IMR-90 (cell line): ENCODE measurements around the gene NKTR. TPM values are rescaled to one million over a fixed set of nuclear protein-coding genes. Genes with fewer than 3 reads are reported as not detected.
A peak's percentile ranks its signal among the peaks of the same experiment; 100 is the strongest.

ENCODE experiments used
- ATAC-seq: fragments of 200-7000 bp; cut with Tn5 transposase; 2 replicates; pipeline ENCODE4 v1.9.1; 2020; ENCODE audit warnings: low read depth, mild to moderate bottlenecking, moderate library complexity
- BruUV-seq: library from RNA; stranded (reverse); fragments of 400-500 nt; replicated peaks from 2 replicates; lab custom pipeline; 2021; lab: Mats Ljungman, UMichigan
- CTCF ChIA-PET: fragments of 300-600 bp; formaldehyde crosslinking; extraction: SDS; loops from one replicate; lab custom pipeline; 2021; ENCODE audit warnings: antibody characterized with exemption; lab: Yijun Ruan, JAX
- POLR2A ChIA-PET: fragments of 300-600 bp; sonication (Branson Sonifier 250); formaldehyde crosslinking; loops from one replicate; lab custom pipeline; 2022; ENCODE audit warnings: antibody characterized with exemption; ENCODE audit not compliant: unreplicated experiment; lab: Charles Lee
- DNase-seq: peaks from one replicate; pipeline ENCODE4 v3.0.0; 2013
- H2AFZ ChIP-seq: replicated peaks from 2 replicates; pipeline ENCODE3; 2013; ENCODE audit warnings: low read length, mild to moderate bottlenecking; ENCODE audit not compliant: poor library complexity
- H2AK5ac ChIP-seq: 2 replicates; pipeline ENCODE4 v1.6.1; 2013; ENCODE audit warnings: low read depth, low read length, inconsistent platforms
- H2AK9ac ChIP-seq: replicated peaks from 2 replicates; pipeline ENCODE3; 2013; ENCODE audit warnings: mild to moderate bottlenecking, low read depth, low read length, moderate library complexity; ENCODE audit not compliant: poor library complexity
- H2BK120ac ChIP-seq: 2 replicates; pipeline ENCODE4 v1.6.1; 2013; ENCODE audit warnings: low read depth, low read length, inconsistent platforms
- H2BK15ac ChIP-seq: 3 replicates; pipeline ENCODE4 v1.6.1; 2013; ENCODE audit warnings: low read depth, low read length, inconsistent platforms
- H2BK20ac ChIP-seq: 2 replicates; pipeline ENCODE4 v1.6.1; 2013; ENCODE audit warnings: low read depth, mild to moderate bottlenecking, inconsistent platforms, low read length, moderate library complexity
- H2BK5ac ChIP-seq: 2 replicates; pipeline ENCODE4 v1.6.1; 2013; ENCODE audit warnings: mild to moderate bottlenecking, low read depth, low read length, inconsistent platforms; ENCODE audit not compliant: poor library complexity, severe bottlenecking
- H3K14ac ChIP-seq: replicated peaks from 2 replicates; pipeline ENCODE4 v1.6.1; 2013; ENCODE audit warnings: low read depth, low read length, inconsistent platforms
- H3K18ac ChIP-seq: 2 replicates; pipeline ENCODE4 v1.6.1; 2013; ENCODE audit warnings: low read depth, low read length, control low read depth
- H3K23ac ChIP-seq: 2 replicates; pipeline ENCODE4 v1.6.1; 2013; ENCODE audit warnings: low read depth, low read length, inconsistent platforms
- H3K27ac ChIP-seq: 2 replicates; pipeline ENCODE4 v1.5.1; 2013; ENCODE audit warnings: mild to moderate bottlenecking, control low read depth, low read length; ENCODE audit not compliant: insufficient read depth
- H3K27me3 ChIP-seq: 2 replicates; pipeline ENCODE4 v1.6.1; 2013; ENCODE audit warnings: low read length; ENCODE audit not compliant: control insufficient read depth, insufficient read depth
- H3K36me3 ChIP-seq: 2 replicates; pipeline ENCODE4 v1.6.1; 2013; ENCODE audit warnings: low read length, mixed read lengths; ENCODE audit not compliant: control insufficient read depth, insufficient read depth
- H3K4ac ChIP-seq: 2 replicates; pipeline ENCODE4 v1.6.1; 2013; ENCODE audit warnings: low read depth, low read length, inconsistent platforms
- H3K4me1 ChIP-seq: 2 replicates; pipeline ENCODE4 v1.6.1; 2013; ENCODE audit warnings: low read length, mixed read lengths; ENCODE audit not compliant: control insufficient read depth, insufficient read depth
- H3K4me2 ChIP-seq: 2 replicates; pipeline ENCODE4 v1.6.1; 2013; ENCODE audit warnings: low read depth, mild to moderate bottlenecking, control low read depth, low read length, moderate library complexity
- H3K4me3 ChIP-seq: 2 replicates; pipeline ENCODE4 v1.5.1; 2013; ENCODE audit warnings: low read depth, mild to moderate bottlenecking, control low read depth, low read length, moderate library complexity; ENCODE audit not compliant: insufficient read depth
- H3K56ac ChIP-seq: 2 replicates; pipeline ENCODE4 v1.6.1; 2013; ENCODE audit warnings: low read length, inconsistent platforms; ENCODE audit not compliant: insufficient read depth; ENCODE audit errors: extremely low read depth
- H3K79me1 ChIP-seq, 2 experiments: 2 replicates each; pipeline ENCODE4 v1.6.1; 2013; ENCODE audit warnings: low read length in 2 of 2, inconsistent platforms in 1 of 2, low read depth in 1 of 2
- H3K9ac ChIP-seq: 2 replicates; pipeline ENCODE4 v1.6.1; 2013; ENCODE audit warnings: low read depth, low read length, control low read depth
- H3K9me1 ChIP-seq: 2 replicates; pipeline ENCODE4 v1.6.1; 2013; ENCODE audit warnings: low read length, inconsistent platforms; ENCODE audit not compliant: insufficient read depth
- H3K9me3 ChIP-seq: 2 replicates; pipeline ENCODE4 v1.6.1; 2013; ENCODE audit warnings: low read length; ENCODE audit not compliant: control insufficient read depth, insufficient read depth
- H4K20me1 ChIP-seq: 2 replicates; pipeline ENCODE4 v1.6.1; 2013; ENCODE audit warnings: low read length, inconsistent platforms; ENCODE audit not compliant: insufficient read depth
- H4K5ac ChIP-seq: 2 replicates; pipeline ENCODE4 v1.6.1; 2013; ENCODE audit warnings: mild to moderate bottlenecking, low read depth, low read length, control low read depth
- H4K8ac ChIP-seq, 2 experiments: 2 replicates each; pipeline ENCODE4 v1.6.1; 2013; ENCODE audit warnings: low read depth in 2 of 2, low read length in 2 of 2, control low read depth in 1 of 2, inconsistent platforms in 1 of 2
- H4K91ac ChIP-seq: 2 replicates; pipeline ENCODE4 v1.6.1; 2013; ENCODE audit warnings: low read depth, low read length, inconsistent platforms; ENCODE audit not compliant: insufficient read depth
- BHLHE40 ChIP-seq: fragments of 150-350 bp; IDR thresholded peaks from 2 replicates; pipeline ENCODE4 v1.6.1; 2016; ENCODE audit warnings: mild to moderate bottlenecking, low read depth, low read length
- CEBPB ChIP-seq: IDR thresholded peaks from 2 replicates; pipeline ENCODE4 v1.6.1; 2012; ENCODE audit warnings: low read depth, low read length, improper control_type of control experiment
- CHD1 ChIP-seq: IDR thresholded peaks from 2 replicates; pipeline ENCODE4 v1.6.1; 2012; ENCODE audit warnings: low read depth, low read length, improper control_type of control experiment
- FOS ChIP-seq: fragments of 150-350 bp; IDR thresholded peaks from 2 replicates; pipeline ENCODE4 v1.6.1; 2016; ENCODE audit warnings: low read depth, low read length
- MAFK ChIP-seq: IDR thresholded peaks from 2 replicates; pipeline ENCODE4 v1.6.1; 2012; ENCODE audit warnings: low read depth, low read length, improper control_type of control experiment
- MAZ ChIP-seq: IDR thresholded peaks from 2 replicates; pipeline ENCODE4 v1.6.1; 2012; ENCODE audit warnings: low read depth, mild to moderate bottlenecking, low read length, improper control_type of control experiment, moderate library complexity, borderline replicate concordance
- MXI1 ChIP-seq: IDR thresholded peaks from 2 replicates; pipeline ENCODE4 v1.6.1; 2012; ENCODE audit warnings: low read depth, mild to moderate bottlenecking, low read length, moderate library complexity, borderline replicate concordance
- NFE2L2 ChIP-seq: fragments of 150-350 bp; IDR thresholded peaks from 2 replicates; pipeline ENCODE4 v1.6.1; 2016; ENCODE audit warnings: low read depth, mild to moderate bottlenecking, low read length
- RAD21 ChIP-seq: IDR thresholded peaks from 2 replicates; pipeline ENCODE4 v1.6.1; 2012; ENCODE audit warnings: low read length, improper control_type of control experiment
- RCOR1 ChIP-seq: IDR thresholded peaks from 2 replicates; pipeline ENCODE4 v1.6.1; 2012; ENCODE audit warnings: mild to moderate bottlenecking, low read length, improper control_type of control experiment; ENCODE audit not compliant: insufficient replicate concordance
- RFX5 ChIP-seq: IDR thresholded peaks from 2 replicates; pipeline ENCODE4 v1.8.0; 2012; ENCODE audit warnings: low read depth, mild to moderate bottlenecking, low read length, moderate library complexity
- WGBS, 2 experiments: methylation state at CpG; one replicate each; pipeline versions ENCODE4 v1.1.5 to v1.1.7; 2013; ENCODE audit warnings: missing lambda C conversion rate in 2 of 2; ENCODE audit not compliant: insufficient read length in 1 of 2; ENCODE audit errors: extremely low coverage in 2 of 2; 5-methylcytosine and 5-hydroxymethylcytosine counted together
- dilution Hi-C: fragments of 300-500 bp; cut with HindIII; formaldehyde crosslinking; loops from one replicate; pipeline ENCODE4 v1.14.3; 2018; ENCODE audit warnings: low sequenced_read_pairs; ENCODE audit not compliant: unreplicated experiment
- in situ Hi-C: fragments of 300-500 bp; cut with MboI; formaldehyde crosslinking; loops from 3 replicates; pipeline ENCODE4 v1.14.3; 2019; ENCODE audit warnings: low sequenced_read_pairs, inconsistent platforms, mixed read lengths
- intact Hi-C: fragments of 100-400 bp; cut with micrococcal nuclease; formaldehyde crosslinking; loops from 2 replicates; pipeline ENCODE4 v1.10.0; 2022
- polyA plus RNA-seq, 3 experiments: library from polyadenylated mRNA; depleted of rRNA; stranded (reverse); fragments of >200 nt; gene quantifications; 2 replicates each; pipeline ENCODE4 v1.2.3, GENCODE V29; 2012; ENCODE audit warnings: low replicate concordance in 1 of 3
- total RNA-seq: library from RNA; depleted of rRNA; stranded (reverse); fragments of >200 nt; gene quantifications from 2 replicates; pipeline ENCODE4 v1.2.3, GENCODE V29; 2012
- TF ChIP-seq, protein P1 (sequence below): fragments of 150-350 bp; IDR thresholded peaks from 2 replicates; pipeline ENCODE4 v1.6.1; 2017; ENCODE audit warnings: mild to moderate bottlenecking, antibody characterized with exemption, low read length, low read depth
- TF ChIP-seq, protein P2 (sequence below): conservative IDR thresholded peaks from 2 replicates; pipeline ENCODE4 v1.5.1; 2012; ENCODE audit warnings: mild to moderate bottlenecking, low read depth, low read length, improper control_type of control experiment

NKTR gene
- total and polyA plus RNA-seq, 2 of the 4 experiments (the other 2 are of a cell fraction) = 24.0 to 30.7 TPM

DNA sequence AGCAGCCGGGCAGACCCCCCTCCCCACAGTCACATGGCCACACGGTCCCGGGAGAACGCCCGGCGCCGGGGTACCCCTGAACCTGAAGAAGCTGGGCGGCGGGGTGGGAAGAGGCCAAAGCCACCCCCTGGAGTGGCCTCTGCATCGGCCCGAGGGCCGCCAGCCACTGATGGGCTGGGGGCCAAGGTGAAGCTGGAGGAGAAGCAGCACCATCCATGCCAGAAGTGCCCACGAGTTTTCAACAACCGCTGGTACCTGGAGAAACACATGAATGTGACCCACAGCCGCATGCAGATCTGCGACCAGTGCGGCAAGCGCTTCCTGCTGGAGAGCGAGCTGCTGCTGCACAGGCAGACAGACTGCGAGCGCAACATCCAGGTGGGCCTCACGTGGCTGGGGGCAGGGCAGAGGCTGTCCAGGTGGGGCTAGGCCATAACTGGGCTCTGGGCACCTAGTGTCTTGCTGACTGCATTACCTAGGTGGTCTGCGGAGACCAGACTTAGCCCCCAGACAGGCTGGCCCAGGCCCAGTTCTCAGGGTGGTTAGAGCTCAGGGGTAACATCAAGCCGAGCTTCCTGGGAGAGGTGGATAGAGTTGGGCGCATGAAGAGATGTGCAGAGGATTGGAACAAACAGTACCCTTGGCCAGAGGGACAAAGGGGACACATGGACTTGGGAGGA, 59.1 kb downstream of the NKTR start:
- Histone ChIP-seq H3K27me3 (no peaks in the 10 kb centered on the region), H4K20me1 (peaks cover 30% of the 10 kb centered on the region), H3K4me3 (no peak overlapping the region), H2BK15ac (no peak overlapping the region), H2AK5ac (no peak overlapping the region), H2AK9ac (peak overlapping the region; percentile 1), H3K18ac (no peak overlapping the region), H2AFZ (peak overlapping the region; percentile 9), H3K79me1 (peaks cover 12 to 48% of the 10 kb centered on the region in 2 experiments), H3K9me3 (no peaks in the 10 kb centered on the region), H2BK5ac (no peak overlapping the region), H3K4me2 (no peak overlapping the region), H3K9ac (no peak overlapping the region), H3K27ac (no peak overlapping the region), H4K8ac (no peak overlapping the region), H2BK20ac (no peak overlapping the region), H3K4me1 (peaks cover 13% of the 10 kb centered on the region), H3K14ac (no peak overlapping the region), H3K23ac (no peak overlapping the region), H2BK120ac (no peak overlapping the region), H3K36me3 (peaks cover 21% of the 10 kb centered on the region; the same call in 1 of the 2 replicates), H4K5ac (no peak overlapping the region), H4K91ac (no peak overlapping the region), H3K56ac (no peak overlapping the region), H3K9me1 (peaks cover 31% of the 10 kb centered on the region), H3K4ac (no peak overlapping the region)
- ChIA-PET POLR2A (no interaction called here), CTCF (no interaction called here)
- DNase-seq (no peak), ATAC-seq (no peak)
- no TSS peak for BruUV-seq
- intact Hi-C loops (loop anchor here (5.0 kb wide), 1 partner anchor 567 kb away; the partner anchor contains the start of gene TRAK1), in situ Hi-C loops (no loop called here), dilution Hi-C loops (no loop called here)
- TF ChIP-seq, protein P1, sequence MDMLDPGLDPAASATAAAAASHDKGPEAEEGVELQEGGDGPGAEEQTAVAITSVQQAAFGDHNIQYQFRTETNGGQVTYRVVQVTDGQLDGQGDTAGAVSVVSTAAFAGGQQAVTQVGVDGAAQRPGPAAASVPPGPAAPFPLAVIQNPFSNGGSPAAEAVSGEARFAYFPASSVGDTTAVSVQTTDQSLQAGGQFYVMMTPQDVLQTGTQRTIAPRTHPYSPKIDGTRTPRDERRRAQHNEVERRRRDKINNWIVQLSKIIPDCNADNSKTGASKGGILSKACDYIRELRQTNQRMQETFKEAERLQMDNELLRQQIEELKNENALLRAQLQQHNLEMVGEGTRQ = no peak
- TF ChIP-seq MXI1 (no peak), MAFK (no peak), RAD21 (no peak), RFX5 (no peak), CHD1 (no peak), RCOR1 (no peak), FOS (no peak), CEBPB (no peak), MAZ (no peak), BHLHE40 (no peak), NFE2L2 (no peak)
- TF ChIP-seq, protein P2, sequence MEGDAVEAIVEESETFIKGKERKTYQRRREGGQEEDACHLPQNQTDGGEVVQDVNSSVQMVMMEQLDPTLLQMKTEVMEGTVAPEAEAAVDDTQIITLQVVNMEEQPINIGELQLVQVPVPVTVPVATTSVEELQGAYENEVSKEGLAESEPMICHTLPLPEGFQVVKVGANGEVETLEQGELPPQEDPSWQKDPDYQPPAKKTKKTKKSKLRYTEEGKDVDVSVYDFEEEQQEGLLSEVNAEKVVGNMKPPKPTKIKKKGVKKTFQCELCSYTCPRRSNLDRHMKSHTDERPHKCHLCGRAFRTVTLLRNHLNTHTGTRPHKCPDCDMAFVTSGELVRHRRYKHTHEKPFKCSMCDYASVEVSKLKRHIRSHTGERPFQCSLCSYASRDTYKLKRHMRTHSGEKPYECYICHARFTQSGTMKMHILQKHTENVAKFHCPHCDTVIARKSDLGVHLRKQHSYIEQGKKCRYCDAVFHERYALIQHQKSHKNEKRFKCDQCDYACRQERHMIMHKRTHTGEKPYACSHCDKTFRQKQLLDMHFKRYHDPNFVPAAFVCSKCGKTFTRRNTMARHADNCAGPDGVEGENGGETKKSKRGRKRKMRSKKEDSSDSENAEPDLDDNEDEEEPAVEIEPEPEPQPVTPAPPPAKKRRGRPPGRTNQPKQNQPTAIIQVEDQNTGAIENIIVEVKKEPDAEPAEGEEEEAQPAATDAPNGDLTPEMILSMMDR = no peak
- WGBS, 2 experiments = 94% methylated on average over 9 of the region's 25 CpGs; no CpG with 5 or more reads in 1 of the 2 experiments
